GM23338 (cell line): ENCODE measurements around the gene IFNG. TPM values are rescaled to one million over a fixed set of nuclear protein-coding genes. Genes with fewer than 3 reads are reported as not detected.

Experiments
- ATAC-seq: fragments of 200-7000 bp; cut with Tn5 transposase; 3 replicates; pipeline ENCODE4 v1.9.1; 2020
- DNase-seq: peaks from one replicate; pipeline ENCODE4 v3.0.0-alpha.2; 2015; ENCODE audit warnings: low spot score
- H2AFZ ChIP-seq: fragments of 200-600 bp; sonication (generic); 2 replicates; pipeline ENCODE4 v1.8.0; 2016; ENCODE audit warnings: antibody characterized with exemption, mild to moderate bottlenecking, moderate library complexity
- H3F3A ChIP-seq: fragments of 200-600 bp; sonication (generic); replicated peaks from 2 replicates; pipeline ENCODE4 v1.8.0; 2017; ENCODE audit warnings: antibody characterized with exemption, mixed run types, low read depth
- H3K27ac ChIP-seq: fragments of 200-600 bp; sonication (generic); 2 replicates; pipeline ENCODE4 v1.6.1; 2016; ENCODE audit warnings: low read depth
- H3K27me3 ChIP-seq: fragments of 200-600 bp; sonication (generic); 2 replicates; pipeline ENCODE4 v1.8.0; 2016; ENCODE audit warnings: mild to moderate bottlenecking, mixed run types, moderate library complexity; ENCODE audit not compliant: insufficient read depth
- H3K36me3 ChIP-seq: fragments of 200-600 bp; sonication (generic); 2 replicates; pipeline ENCODE4 v1.8.0; 2016; ENCODE audit warnings: mild to moderate bottlenecking; ENCODE audit not compliant: insufficient read depth
- H3K4me1 ChIP-seq: fragments of 200-600 bp; sonication (generic); 2 replicates; pipeline ENCODE4 v1.8.0; 2016; ENCODE audit warnings: mild to moderate bottlenecking, moderate library complexity; ENCODE audit not compliant: insufficient read depth
- H3K4me2 ChIP-seq: fragments of 200-600 bp; sonication (generic); 2 replicates; pipeline ENCODE4 v1.7.1; 2017; ENCODE audit warnings: mixed run types
- H3K4me3 ChIP-seq: fragments of 200-600 bp; sonication (generic); 2 replicates; pipeline ENCODE4 v1.6.1; 2016; ENCODE audit warnings: mixed run types
- H3K79me2 ChIP-seq: fragments of 200-600 bp; sonication (generic); replicated peaks from 2 replicates; pipeline ENCODE4 v1.8.0; 2017; ENCODE audit warnings: mild to moderate bottlenecking; ENCODE audit not compliant: insufficient read depth
- H3K9me2 ChIP-seq: fragments of 200-600 bp; sonication (generic); 2 replicates; pipeline ENCODE4 v1.8.0; 2017; ENCODE audit not compliant: insufficient read depth
- H4K20me1 ChIP-seq: fragments of 200-600 bp; sonication (generic); replicated peaks from 2 replicates; pipeline ENCODE4 v1.8.0; 2017; ENCODE audit warnings: mild to moderate bottlenecking; ENCODE audit not compliant: insufficient read depth
- H3K27ac Mint-ChIP-seq: 2 replicates; pipeline ENCODE4 v1.8.0; 2020; ENCODE audit warnings: inconsistent platforms, mild to moderate bottlenecking, moderate library complexity, mixed read lengths
- H3K27me3 Mint-ChIP-seq: 3 replicates; pipeline ENCODE4 v1.8.0; 2022; ENCODE audit warnings: low read depth, mild to moderate bottlenecking, moderate library complexity, mixed read lengths, inconsistent platforms; ENCODE audit not compliant: insufficient read depth, poor library complexity
- H3K36me3 Mint-ChIP-seq: 3 replicates; pipeline ENCODE4 v1.8.0; 2021; ENCODE audit warnings: low read depth, mild to moderate bottlenecking, inconsistent platforms, moderate library complexity, mixed read lengths
- H3K4me1 Mint-ChIP-seq: 3 replicates; pipeline ENCODE4 v1.8.0; 2020; ENCODE audit warnings: mild to moderate bottlenecking, inconsistent platforms, mixed read lengths
- H3K4me3 Mint-ChIP-seq: 3 replicates; pipeline ENCODE4 v1.8.0; 2021; ENCODE audit warnings: moderate library complexity, mild to moderate bottlenecking, inconsistent platforms, mixed read lengths
- H3K9me3 Mint-ChIP-seq: 3 replicates; pipeline ENCODE4 v1.8.0; 2020; ENCODE audit warnings: moderate library complexity, mild to moderate bottlenecking, inconsistent platforms, mixed read lengths
- CREB1 ChIP-seq: fragments of 250-450 bp; sonication (Bioruptor Pico); IDR thresholded peaks from 2 replicates; pipeline ENCODE4 v1.5.0; 2020; ENCODE audit warnings: low read depth, mild to moderate bottlenecking, moderate library complexity
- EZH2 ChIP-seq: fragments of 200-600 bp; sonication (generic); IDR thresholded peaks from one replicate; pipeline ENCODE4 v1.8.0; 2017; ENCODE audit warnings: antibody characterized with exemption, mild to moderate bottlenecking, low read depth; ENCODE audit not compliant: unreplicated experiment
- EZH2phosphoT487 ChIP-seq: fragments of 200-600 bp; sonication (generic); IDR thresholded peaks from one replicate; pipeline ENCODE4 v1.8.1; 2018; ENCODE audit warnings: antibody characterized with exemption; ENCODE audit not compliant: unreplicated experiment
- JUNB ChIP-seq: IDR thresholded peaks from one replicate; pipeline ENCODE4 v1.6.1; 2016; ENCODE audit warnings: antibody characterized with exemption; ENCODE audit not compliant: unreplicated experiment
- NANOG ChIP-seq: IDR thresholded peaks from 2 replicates; pipeline ENCODE4 v1.6.1; 2016; ENCODE audit warnings: antibody characterized with exemption, borderline replicate concordance
- POLR2AphosphoS5 ChIP-seq: IDR thresholded peaks from 2 replicates; pipeline ENCODE4 v1.6.1; 2016; ENCODE audit warnings: antibody characterized with exemption, low read depth
- STAT1 ChIP-seq: IDR thresholded peaks from one replicate; pipeline ENCODE4 v1.6.1; 2016; ENCODE audit warnings: antibody characterized with exemption; ENCODE audit not compliant: unreplicated experiment
- ZNF114 ChIP-seq: fragments of 250-450 bp; sonication (Bioruptor Pico); IDR thresholded peaks from 2 replicates; pipeline ENCODE4 v1.5.0; 2020; ENCODE audit warnings: mild to moderate bottlenecking, moderate library complexity
- ZNF331 ChIP-seq: fragments of 250-450 bp; sonication (Bioruptor Pico); IDR thresholded peaks from 2 replicates; pipeline ENCODE4 v1.5.0; 2020; ENCODE audit warnings: low read depth, mild to moderate bottlenecking, moderate library complexity
- polyA plus RNA-seq: library from polyadenylated mRNA; unstranded; fragments of >200 nt; fragmentation: Nextera tagmentation; extraction: Ambion mirVana; gene quantifications from 2 replicates; pipeline ENCODE4 v1.2.1, GENCODE V29; 2016
- total RNA-seq: library from RNA; depleted of rRNA; stranded (reverse); fragments of >200 nt; shearing (Covaris generic); gene quantifications from 2 replicates; pipeline ENCODE4 v1.2.3, GENCODE V29; 2014
- TF ChIP-seq, protein P1 (sequence below), 2 experiments: fragments of 200-600 bp in 1 of 2; sonication (generic) in 1 of 2; conservative IDR thresholded peaks; 2 replicates each; pipeline versions ENCODE4 v1.5.1 to v1.6.1; 2016 to 2017; ENCODE audit warnings: antibody characterized with exemption in 2 of 2, low read depth in 2 of 2, mild to moderate bottlenecking in 2 of 2, moderate library complexity in 1 of 2
- TF ChIP-seq, protein P2 (sequence below): IDR thresholded peaks from 2 replicates; pipeline ENCODE4 v1.6.1; 2016; ENCODE audit warnings: antibody characterized with exemption
- TF ChIP-seq, protein P3 (sequence below): IDR thresholded peaks from one replicate; pipeline ENCODE4 v1.6.1; 2018; ENCODE audit warnings: antibody characterized with exemption; ENCODE audit not compliant: unreplicated experiment
- TF ChIP-seq, protein P4 (sequence below): fragments of 250-450 bp; sonication (Bioruptor Pico); IDR thresholded peaks from 2 replicates; pipeline ENCODE4 v1.5.0; 2020; ENCODE audit warnings: mild to moderate bottlenecking, moderate library complexity

The IFNG gene
- total and polyA plus RNA-seq, 2 experiments from 2014 or later = not detected

DNA sequence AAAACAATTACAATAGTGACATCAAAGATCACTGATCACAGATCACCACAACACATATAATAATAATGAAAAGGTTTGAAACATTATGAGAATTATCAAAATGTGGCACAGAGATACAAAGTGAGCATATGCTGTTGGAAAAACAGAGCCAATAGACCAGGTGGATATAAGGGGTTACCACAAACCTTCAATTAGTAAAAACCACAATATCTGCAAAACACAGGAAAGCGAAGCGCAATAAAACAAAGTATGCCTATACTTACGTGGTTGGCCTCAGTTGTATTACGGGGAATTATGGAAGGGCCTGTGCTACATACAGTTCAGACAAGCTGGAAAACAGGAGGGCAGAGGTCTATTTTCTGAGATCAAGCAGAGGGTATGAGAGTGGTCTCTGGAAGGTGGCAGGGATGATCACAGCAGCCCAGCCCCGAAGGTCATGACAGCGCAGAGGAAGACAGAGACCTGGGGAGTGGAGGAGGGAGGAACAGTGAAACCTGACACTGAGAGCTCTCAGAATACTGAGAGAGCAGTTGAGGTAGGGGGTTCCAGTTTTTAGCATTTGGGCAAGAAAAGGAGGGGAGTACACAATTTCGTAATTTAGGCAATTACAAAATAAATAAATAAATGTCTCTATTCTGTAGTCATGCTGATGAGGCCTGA is 41.3 kb downstream of the IFNG start:
- DNase-seq (peak; percentile 57), ATAC-seq (peak; percentile 98)
- no peak overlapping the region for H3K4me3 Mint-ChIP-seq
- H4K20me1 ChIP-seq = no peaks in the 10 kb centered on the region
- H2AFZ ChIP-seq = 0 out of 2 replicates have a peak overlapping the region, but pooled peaks have one; percentile 9
- H3K27ac ChIP-seq = no peak overlapping the region
- H3K27me3 Mint-ChIP-seq = no peaks in the 10 kb centered on the region
- no peak overlapping the region for H3K27ac Mint-ChIP-seq
- H3K4me2 ChIP-seq = peak overlapping the region; percentile 49; the same call in 1 of the 2 replicates
- H3K4me1 Mint-ChIP-seq = peaks cover 11% of the 10 kb centered on the region; the same call in 2 of the 3 replicates
- H3K9me3 Mint-ChIP-seq = no peaks in the 10 kb centered on the region; the same call in 2 of the 3 replicates
- H3F3A ChIP-seq = no peaks in the 10 kb centered on the region
- TF ChIP-seq STAT1 = no peak
- TF ChIP-seq POLR2AphosphoS5 = no peak
- TF ChIP-seq ZNF331 (CRISPR knock-in tag) = no peak
- TF ChIP-seq, protein P1, sequence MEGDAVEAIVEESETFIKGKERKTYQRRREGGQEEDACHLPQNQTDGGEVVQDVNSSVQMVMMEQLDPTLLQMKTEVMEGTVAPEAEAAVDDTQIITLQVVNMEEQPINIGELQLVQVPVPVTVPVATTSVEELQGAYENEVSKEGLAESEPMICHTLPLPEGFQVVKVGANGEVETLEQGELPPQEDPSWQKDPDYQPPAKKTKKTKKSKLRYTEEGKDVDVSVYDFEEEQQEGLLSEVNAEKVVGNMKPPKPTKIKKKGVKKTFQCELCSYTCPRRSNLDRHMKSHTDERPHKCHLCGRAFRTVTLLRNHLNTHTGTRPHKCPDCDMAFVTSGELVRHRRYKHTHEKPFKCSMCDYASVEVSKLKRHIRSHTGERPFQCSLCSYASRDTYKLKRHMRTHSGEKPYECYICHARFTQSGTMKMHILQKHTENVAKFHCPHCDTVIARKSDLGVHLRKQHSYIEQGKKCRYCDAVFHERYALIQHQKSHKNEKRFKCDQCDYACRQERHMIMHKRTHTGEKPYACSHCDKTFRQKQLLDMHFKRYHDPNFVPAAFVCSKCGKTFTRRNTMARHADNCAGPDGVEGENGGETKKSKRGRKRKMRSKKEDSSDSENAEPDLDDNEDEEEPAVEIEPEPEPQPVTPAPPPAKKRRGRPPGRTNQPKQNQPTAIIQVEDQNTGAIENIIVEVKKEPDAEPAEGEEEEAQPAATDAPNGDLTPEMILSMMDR (conservative IDR thresholded peaks at IDR 0.05; ENCODE audit: low read depth in 2 of 2) = no peak
- TF ChIP-seq EZH2phosphoT487 = no peak
- no peak for TF ChIP-seq CREB1 (CRISPR knock-in tag)
- no peak for TF ChIP-seq NANOG
- TF ChIP-seq ZNF114 (CRISPR knock-in tag) = no peak
- TF ChIP-seq EZH2 = no peak
- TF ChIP-seq, protein P2, sequence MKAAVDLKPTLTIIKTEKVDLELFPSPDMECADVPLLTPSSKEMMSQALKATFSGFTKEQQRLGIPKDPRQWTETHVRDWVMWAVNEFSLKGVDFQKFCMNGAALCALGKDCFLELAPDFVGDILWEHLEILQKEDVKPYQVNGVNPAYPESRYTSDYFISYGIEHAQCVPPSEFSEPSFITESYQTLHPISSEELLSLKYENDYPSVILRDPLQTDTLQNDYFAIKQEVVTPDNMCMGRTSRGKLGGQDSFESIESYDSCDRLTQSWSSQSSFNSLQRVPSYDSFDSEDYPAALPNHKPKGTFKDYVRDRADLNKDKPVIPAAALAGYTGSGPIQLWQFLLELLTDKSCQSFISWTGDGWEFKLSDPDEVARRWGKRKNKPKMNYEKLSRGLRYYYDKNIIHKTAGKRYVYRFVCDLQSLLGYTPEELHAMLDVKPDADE = no peak
- TF ChIP-seq, protein P3, sequence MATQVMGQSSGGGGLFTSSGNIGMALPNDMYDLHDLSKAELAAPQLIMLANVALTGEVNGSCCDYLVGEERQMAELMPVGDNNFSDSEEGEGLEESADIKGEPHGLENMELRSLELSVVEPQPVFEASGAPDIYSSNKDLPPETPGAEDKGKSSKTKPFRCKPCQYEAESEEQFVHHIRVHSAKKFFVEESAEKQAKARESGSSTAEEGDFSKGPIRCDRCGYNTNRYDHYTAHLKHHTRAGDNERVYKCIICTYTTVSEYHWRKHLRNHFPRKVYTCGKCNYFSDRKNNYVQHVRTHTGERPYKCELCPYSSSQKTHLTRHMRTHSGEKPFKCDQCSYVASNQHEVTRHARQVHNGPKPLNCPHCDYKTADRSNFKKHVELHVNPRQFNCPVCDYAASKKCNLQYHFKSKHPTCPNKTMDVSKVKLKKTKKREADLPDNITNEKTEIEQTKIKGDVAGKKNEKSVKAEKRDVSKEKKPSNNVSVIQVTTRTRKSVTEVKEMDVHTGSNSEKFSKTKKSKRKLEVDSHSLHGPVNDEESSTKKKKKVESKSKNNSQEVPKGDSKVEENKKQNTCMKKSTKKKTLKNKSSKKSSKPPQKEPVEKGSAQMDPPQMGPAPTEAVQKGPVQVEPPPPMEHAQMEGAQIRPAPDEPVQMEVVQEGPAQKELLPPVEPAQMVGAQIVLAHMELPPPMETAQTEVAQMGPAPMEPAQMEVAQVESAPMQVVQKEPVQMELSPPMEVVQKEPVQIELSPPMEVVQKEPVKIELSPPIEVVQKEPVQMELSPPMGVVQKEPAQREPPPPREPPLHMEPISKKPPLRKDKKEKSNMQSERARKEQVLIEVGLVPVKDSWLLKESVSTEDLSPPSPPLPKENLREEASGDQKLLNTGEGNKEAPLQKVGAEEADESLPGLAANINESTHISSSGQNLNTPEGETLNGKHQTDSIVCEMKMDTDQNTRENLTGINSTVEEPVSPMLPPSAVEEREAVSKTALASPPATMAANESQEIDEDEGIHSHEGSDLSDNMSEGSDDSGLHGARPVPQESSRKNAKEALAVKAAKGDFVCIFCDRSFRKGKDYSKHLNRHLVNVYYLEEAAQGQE = no peak
- TF ChIP-seq, protein P4, sequence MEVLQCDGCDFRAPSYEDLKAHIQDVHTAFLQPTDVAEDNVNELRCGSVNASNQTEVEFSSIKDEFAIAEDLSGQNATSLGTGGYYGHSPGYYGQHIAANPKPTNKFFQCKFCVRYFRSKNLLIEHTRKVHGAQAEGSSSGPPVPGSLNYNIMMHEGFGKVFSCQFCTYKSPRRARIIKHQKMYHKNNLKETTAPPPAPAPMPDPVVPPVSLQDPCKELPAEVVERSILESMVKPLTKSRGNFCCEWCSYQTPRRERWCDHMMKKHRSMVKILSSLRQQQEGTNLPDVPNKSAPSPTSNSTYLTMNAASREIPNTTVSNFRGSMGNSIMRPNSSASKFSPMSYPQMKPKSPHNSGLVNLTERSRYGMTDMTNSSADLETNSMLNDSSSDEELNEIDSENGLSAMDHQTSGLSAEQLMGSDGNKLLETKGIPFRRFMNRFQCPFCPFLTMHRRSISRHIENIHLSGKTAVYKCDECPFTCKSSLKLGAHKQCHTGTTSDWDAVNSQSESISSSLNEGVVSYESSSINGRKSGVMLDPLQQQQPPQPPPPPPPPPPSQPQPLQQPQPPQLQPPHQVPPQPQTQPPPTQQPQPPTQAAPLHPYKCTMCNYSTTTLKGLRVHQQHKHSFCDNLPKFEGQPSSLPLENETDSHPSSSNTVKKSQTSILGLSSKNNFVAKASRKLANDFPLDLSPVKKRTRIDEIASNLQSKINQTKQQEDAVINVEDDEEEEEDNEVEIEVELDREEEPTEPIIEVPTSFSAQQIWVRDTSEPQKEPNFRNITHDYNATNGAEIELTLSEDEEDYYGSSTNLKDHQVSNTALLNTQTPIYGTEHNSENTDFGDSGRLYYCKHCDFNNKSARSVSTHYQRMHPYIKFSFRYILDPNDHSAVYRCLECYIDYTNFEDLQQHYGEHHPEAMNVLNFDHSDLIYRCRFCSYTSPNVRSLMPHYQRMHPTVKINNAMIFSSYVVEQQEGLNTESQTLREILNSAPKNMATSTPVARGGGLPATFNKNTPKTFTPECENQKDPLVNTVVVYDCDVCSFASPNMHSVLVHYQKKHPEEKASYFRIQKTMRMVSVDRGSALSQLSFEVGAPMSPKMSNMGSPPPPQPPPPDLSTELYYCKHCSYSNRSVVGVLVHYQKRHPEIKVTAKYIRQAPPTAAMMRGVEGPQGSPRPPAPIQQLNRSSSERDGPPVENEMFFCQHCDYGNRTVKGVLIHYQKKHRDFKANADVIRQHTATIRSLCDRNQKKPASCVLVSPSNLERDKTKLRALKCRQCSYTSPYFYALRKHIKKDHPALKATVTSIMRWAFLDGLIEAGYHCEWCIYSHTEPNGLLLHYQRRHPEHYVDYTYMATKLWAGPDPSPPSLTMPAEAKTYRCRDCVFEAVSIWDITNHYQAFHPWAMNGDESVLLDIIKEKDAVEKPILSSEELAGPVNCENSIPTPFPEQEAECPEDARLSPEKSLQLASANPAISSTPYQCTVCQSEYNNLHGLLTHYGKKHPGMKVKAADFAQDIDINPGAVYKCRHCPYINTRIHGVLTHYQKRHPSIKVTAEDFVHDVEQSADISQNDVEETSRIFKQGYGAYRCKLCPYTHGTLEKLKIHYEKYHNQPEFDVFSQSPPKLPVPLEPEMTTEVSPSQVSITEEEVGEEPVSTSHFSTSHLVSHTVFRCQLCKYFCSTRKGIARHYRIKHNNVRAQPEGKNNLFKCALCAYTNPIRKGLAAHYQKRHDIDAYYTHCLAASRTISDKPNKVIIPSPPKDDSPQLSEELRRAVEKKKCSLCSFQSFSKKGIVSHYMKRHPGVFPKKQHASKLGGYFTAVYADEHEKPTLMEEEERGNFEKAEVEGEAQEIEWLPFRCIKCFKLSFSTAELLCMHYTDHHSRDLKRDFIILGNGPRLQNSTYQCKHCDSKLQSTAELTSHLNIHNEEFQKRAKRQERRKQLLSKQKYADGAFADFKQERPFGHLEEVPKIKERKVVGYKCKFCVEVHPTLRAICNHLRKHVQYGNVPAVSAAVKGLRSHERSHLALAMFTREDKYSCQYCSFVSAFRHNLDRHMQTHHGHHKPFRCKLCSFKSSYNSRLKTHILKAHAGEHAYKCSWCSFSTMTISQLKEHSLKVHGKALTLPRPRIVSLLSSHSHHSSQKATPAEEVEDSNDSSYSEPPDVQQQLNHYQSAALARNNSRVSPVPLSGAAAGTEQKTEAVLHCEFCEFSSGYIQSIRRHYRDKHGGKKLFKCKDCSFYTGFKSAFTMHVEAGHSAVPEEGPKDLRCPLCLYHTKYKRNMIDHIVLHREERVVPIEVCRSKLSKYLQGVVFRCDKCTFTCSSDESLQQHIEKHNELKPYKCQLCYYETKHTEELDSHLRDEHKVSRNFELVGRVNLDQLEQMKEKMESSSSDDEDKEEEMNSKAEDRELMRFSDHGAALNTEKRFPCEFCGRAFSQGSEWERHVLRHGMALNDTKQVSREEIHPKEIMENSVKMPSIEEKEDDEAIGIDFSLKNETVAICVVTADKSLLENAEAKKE (CRISPR knock-in tag) = no peak
- TF ChIP-seq JUNB = no peak
- H3K36me3 Mint-ChIP-seq = no peaks in the 10 kb centered on the region
- no peaks in the 10 kb centered on the region for H3K27me3 ChIP-seq
- no peak overlapping the region for H3K4me3 ChIP-seq
- no peaks in the 10 kb centered on the region for H3K4me1 ChIP-seq
- H3K79me2 ChIP-seq = no peaks in the 10 kb centered on the region
- H3K36me3 ChIP-seq = no peaks in the 10 kb centered on the region
- no peaks in the 10 kb centered on the region for H3K9me2 ChIP-seq
